ENCODE data around the gene TOMM20. TPM values are rescaled to one million over a fixed set of nuclear protein-coding genes. Genes with fewer than 3 reads are reported as not detected.

Gene TOMM20
- total and polyA plus RNA-seq, 9 of the 15 experiments (the other 6 are each of a cell fraction or from before 2014, with no cell fraction given) = 70.6 to 334 (median 159) TPM

GRCh38 chr1:235090406-235091069 is 38.1 kb downstream of the TOMM20 start (continued):
- peak in 1 of 2 experiments; percentile 86; a peak in 2 of 4 replicates for TF ChIP-seq ZNF318 (IDR thresholded peaks at IDR 0.05; ENCODE audit: borderline replicate concordance in 1 of 2, low read depth in 1 of 2)
- no peak for TF ChIP-seq HNRNPK (IDR thresholded peaks at IDR 0.05; ENCODE audit: low read depth, low read length, poor library complexity, severe bottlenecking)
- no peak for TF ChIP-seq XRCC3 (IDR thresholded peaks at IDR 0.05)
- peak; percentile 19; the same call in 1 of the 2 replicates for TF ChIP-seq ZBTB1 (CRISPR knock-in tag; IDR thresholded peaks at IDR 0.05; ENCODE audit: borderline replicate concordance, low read depth)
- TF ChIP-seq MTA3 (IDR thresholded peaks at IDR 0.05; ENCODE audit: borderline replicate concordance) = peak; percentile 85
- peak in 1 of 2 experiments; percentile 71; a peak in 2 of 4 replicates for TF ChIP-seq RCOR1 (IDR thresholded peaks at IDR 0.05; ENCODE audit: borderline replicate concordance in 1 of 2, low read depth in 2 of 2, low read length in 2 of 2)
- no peak for TF ChIP-seq E2F3 (CRISPR knock-in tag; IDR thresholded peaks at IDR 0.05)
- no peak for TF ChIP-seq PML (IDR thresholded peaks at IDR 0.05; ENCODE audit: low read length)
- TF ChIP-seq PHF20 (IDR thresholded peaks at IDR 0.05; ENCODE audit: partially characterized antibody) = no peak
- no peak for TF ChIP-seq BRF1 (IDR thresholded peaks at IDR 0.05; ENCODE audit: borderline replicate concordance, extremely low read depth, insufficient read length)
- TF ChIP-seq USF1 (CRISPR knock-in tag; IDR thresholded peaks at IDR 0.05) = peak; percentile 86
- TF ChIP-seq SFPQ (IDR thresholded peaks at IDR 0.05; ENCODE audit: low read depth, low read length) = no peak
- TF ChIP-seq TAF15 (IDR thresholded peaks at IDR 0.05; ENCODE audit: low read depth, low read length) = no peak
- no peak for TF ChIP-seq POLR2AphosphoS5 (IDR thresholded peaks at IDR 0.05; ENCODE audit: control insufficient read depth, insufficient read depth, low read depth, low read length)
- no peak for TF ChIP-seq ZNF3 (CRISPR knock-in tag; IDR thresholded peaks at IDR 0.05)
- no peak for TF ChIP-seq NCOA6 (IDR thresholded peaks at IDR 0.05)
- TF ChIP-seq SMARCB1 (IDR thresholded peaks at IDR 0.05; ENCODE audit: insufficient read length, low read depth) = no peak
